Heart left ventricle (tissue), 13 donors: ENCODE measurements around the gene ATP6V0A4.

Source experiments
- POLR2A ChIP-seq, 2 donors: fragments of 450-650 bp; IDR thresholded peaks; one replicate each; pipeline ENCODE4 v1.6.1; 2017; ENCODE audit warnings: antibody characterized with exemption in 2 of 2, mild to moderate bottlenecking in 2 of 2, moderate library complexity in 2 of 2
- TF ChIP-seq, protein P1 (sequence below), 12 donors: fragments of 200-600 bp; sonication (generic) in 4 of 12; IDR thresholded peaks; one replicate each; pipeline versions ENCODE4 v1.5.0 to v1.8.0; 2018 to 2022; ENCODE audit warnings: antibody characterized with exemption in 12 of 12, mild to moderate bottlenecking in 5 of 12
- donor health status: ischemic (EF 13 %, LVEDD 7.1; RV severe dilation, severe dysfunction).
- donor health status: DM: no; HTN: yes; CAD: no.
- donor health status: DM: no; HTN: no; CAD: no.
- donor health status: ischemic (EF 25% LVEDD 6.9; RV normal size, moderate dysfunction).
- donor health status: ischemic (EF 25% LVEDD 5.7; RV mildly dilated, moderate dysfunction).
- donor health status: ischemic (EF 35%, LVEDD 5.7; RV mildly dilated, moderate dysfunction).
- donor health status: nonischemic (EF 11% LVEDD 7.7; RV severe dilation, severe dysfunction).
- donor health status: DM: yes; HTN: yes; CAD: no.
- donor health status: PGD.
- donor health status: ischemic (EF 29% LVEDD 5.4; RV normal size, mild dysfunction).
- donor health status: nonischemic (EF 23%, LVEDD 6.1; RV moderate dilation, normal function).

DNA sequence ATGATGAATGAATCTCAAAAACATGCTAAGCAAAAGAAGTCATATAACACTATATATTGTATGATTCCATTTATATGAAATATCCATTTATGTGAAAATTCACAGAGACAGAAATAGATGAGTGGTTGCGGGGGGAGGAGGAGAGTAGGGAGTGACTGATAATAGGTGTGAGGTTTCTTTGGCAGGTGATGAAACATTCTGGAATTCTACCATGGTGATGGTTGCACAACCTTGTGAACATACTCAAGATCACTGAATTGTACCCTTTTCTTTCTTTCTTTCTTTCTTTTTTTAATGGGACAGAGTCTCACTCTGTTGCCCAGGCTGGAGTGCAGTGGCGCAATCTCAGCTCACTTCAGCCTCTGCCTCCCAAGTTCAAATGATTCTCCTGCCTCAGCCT lies 107.5 kb downstream of the ATP6V0A4 start:
- TF ChIP-seq, protein P1, sequence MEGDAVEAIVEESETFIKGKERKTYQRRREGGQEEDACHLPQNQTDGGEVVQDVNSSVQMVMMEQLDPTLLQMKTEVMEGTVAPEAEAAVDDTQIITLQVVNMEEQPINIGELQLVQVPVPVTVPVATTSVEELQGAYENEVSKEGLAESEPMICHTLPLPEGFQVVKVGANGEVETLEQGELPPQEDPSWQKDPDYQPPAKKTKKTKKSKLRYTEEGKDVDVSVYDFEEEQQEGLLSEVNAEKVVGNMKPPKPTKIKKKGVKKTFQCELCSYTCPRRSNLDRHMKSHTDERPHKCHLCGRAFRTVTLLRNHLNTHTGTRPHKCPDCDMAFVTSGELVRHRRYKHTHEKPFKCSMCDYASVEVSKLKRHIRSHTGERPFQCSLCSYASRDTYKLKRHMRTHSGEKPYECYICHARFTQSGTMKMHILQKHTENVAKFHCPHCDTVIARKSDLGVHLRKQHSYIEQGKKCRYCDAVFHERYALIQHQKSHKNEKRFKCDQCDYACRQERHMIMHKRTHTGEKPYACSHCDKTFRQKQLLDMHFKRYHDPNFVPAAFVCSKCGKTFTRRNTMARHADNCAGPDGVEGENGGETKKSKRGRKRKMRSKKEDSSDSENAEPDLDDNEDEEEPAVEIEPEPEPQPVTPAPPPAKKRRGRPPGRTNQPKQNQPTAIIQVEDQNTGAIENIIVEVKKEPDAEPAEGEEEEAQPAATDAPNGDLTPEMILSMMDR (IDR thresholded peaks at IDR 0.05) = no peak
- no peak for TF ChIP-seq POLR2A (IDR thresholded peaks at IDR 0.05)
